ENCODE data around the gene SYN1.

The SYN1 gene

DNA sequence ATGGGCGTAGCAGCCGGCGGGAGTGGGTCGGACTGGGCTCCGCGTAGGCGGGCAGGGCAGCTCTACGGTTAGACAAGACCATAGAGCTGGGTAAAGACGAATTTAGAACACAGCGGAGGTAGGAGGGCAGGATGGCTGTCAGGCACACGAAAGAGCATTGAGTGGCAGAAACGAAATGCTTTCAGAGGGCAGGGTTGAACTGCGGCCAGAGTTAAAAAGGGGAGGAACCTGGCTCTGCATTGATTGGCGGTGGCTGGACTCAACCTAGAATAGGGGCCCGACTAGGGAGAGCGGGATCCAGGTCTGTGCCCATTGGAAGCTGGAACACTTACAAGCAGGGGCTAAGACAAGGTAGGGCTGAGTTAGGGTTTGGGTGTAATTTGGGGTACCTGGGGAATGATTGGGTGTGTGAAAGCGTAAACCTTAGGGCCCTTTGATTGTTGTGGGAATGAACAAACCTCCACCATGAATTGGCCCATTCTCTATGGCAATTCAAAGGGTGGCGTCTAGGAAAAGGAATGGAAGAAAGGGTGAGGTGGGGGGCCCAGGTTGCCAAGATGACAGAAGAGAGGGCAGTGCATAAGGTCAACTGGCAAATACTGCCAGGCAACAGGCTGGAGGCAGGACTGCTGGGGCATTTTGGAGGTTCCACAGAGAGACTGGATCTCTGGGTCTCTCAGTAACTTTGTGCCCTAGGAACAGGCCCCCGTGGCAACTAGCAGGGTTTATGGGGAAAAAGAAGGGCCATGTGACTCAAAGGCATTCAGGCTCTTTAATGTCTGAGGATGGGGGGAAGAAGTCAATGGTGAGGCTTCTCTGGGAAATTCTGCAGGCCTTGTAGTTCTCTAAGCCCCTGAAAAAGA is 31.6 kb upstream of the SYN1 start:
- Histone ChIP-seq H4K8ac (ENCODE audit: low read length) (no peak overlapping the region), H2AK5ac (ENCODE audit: low read length, severe bottlenecking) (no peak overlapping the region), H3K27me3 (ENCODE audit: control insufficient read depth in 1 of 2, insufficient read depth in 1 of 2, low read length in 2 of 2) (peaks cover 0 to 8% of the 10 kb centered on the region in 2 experiments), H3K14ac (ENCODE audit: low read length in 2 of 2) (no peak overlapping the region), H2BK5ac (ENCODE audit: low read depth, low read length, poor library complexity, severe bottlenecking) (peak overlapping the region; percentile 9), H3K9me3 (ENCODE audit: control insufficient read depth, low read length) (no peaks in the 10 kb centered on the region), H2BK12ac (ENCODE audit: low read length in 2 of 2) (no peak overlapping the region), H3K4ac (ENCODE audit: low read depth in 1 of 2, low read length in 2 of 2) (no peak overlapping the region), H3K23ac (ENCODE audit: low read length in 2 of 2) (no peak overlapping the region), H3K4me2 (ENCODE audit: low read length, poor library complexity, severe bottlenecking) (peak overlapping the region; percentile 63), H3K18ac (ENCODE audit: low read depth in 1 of 2, low read length in 2 of 2) (peak overlapping the region in 1 of 2 experiments; percentile 50), H3K27ac (ENCODE audit: low read length, poor library complexity, severe bottlenecking) (peak overlapping the region; percentile 72), H2AFZ (ENCODE audit: low read depth, low read length) (no peak overlapping the region), H3K4me1 (ENCODE audit: control insufficient read depth, insufficient read depth, low read depth, low read length) (peaks cover 10% of the 10 kb centered on the region), H2BK120ac (ENCODE audit: low read depth, low read length) (no peak overlapping the region), H4K91ac (ENCODE audit: low read length) (no peak overlapping the region), H3K79me1 (replicated peaks; ENCODE audit: low read length, poor library complexity, severe bottlenecking) (peaks cover 1% of the 10 kb centered on the region), H3K36me3 (ENCODE audit: control insufficient read depth in 1 of 2, insufficient read depth in 2 of 2, low read depth in 1 of 2, low read length in 2 of 2) (peaks cover 8 to 41% of the 10 kb centered on the region in 2 experiments), H2BK15ac (ENCODE audit: low read depth, poor library complexity, severe bottlenecking) (no peak overlapping the region), H3K4me3 (ENCODE audit: insufficient read depth in 1 of 2, low read depth in 1 of 2, low read length in 2 of 2) (peak overlapping the region; percentile 26 to 73), H3K9ac (ENCODE audit: low read length) (peak overlapping the region; percentile 72)
- DNase-seq = no peak
- 20% methylated on average over 19 of the region's 19 CpGs for WGBS

DNA sequence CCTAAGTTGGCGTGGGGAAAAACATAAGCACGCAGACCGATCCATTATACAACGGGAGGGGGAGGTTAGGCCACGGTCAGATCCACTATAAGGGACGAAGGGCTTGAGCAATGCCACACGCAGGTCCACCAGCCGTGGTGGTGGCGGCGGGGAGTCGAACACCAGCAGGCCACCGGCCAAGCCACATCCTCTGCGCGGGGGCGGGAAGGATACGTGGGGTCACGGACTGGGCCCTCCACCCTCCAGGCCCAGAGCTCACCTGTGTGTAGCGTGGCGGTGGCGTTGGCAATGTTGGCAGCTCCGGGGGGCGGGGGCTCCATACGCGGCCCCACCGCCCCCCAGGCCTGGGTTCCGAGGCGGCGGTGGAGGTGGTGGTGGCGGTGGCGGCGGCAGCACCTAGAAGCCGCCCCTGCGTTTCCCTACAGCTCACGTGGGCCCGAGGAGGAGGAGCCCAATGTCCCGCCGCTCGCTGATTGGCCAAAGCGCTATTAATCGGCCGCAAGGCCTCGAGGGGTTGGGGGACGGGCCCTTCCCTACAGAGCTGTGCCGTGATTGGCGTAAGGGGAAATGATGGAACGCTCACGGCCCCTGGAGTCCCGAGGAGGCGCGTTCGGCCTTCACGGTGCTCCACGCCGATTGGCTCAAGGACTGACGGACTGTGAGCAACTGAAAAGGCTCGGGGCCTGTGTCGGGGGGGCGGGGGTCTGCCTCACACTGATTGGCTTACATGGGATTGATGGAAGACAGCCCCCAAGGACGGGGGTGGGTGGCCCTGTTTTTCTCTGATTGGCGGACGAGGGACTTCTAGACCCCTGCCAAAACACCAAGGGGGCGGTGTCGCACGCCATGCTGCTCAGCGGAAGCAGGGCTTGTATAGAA is 30.7 kb upstream of the SYN1 start, which contains the start of gene ELK1:
ELK1 (minus strand) TSS at position 400 of the 879 bp plus-strand sequence. CDS start 9,122 bp downstream, outside the sequence.
- Histone ChIP-seq H3K9ac (ENCODE audit: low read length) (peak within 1 kb of the TSS; percentile 89), H3K14ac (ENCODE audit: low read length in 2 of 2) (peak within 1 kb of the TSS in 1 of 2 experiments; percentile 81)

DNA sequence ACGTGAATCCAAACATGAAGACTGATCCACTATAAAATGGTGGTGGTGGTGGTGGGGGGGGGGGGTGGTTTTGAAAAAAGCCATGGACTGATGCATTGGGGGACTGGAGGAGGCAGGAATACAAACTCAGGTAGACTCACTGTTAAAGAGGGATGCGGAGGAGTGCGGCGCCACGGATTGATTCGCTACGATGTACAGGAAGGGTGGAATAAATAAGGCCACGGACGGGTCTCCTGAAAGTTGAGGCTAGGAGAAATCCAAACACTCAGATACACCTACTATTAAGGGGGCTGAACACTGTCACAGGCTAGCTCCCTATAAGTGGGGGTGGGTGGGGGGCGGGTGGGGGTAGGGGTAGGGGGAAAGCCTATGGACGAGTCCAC is 30.1 kb upstream of the SYN1 start:
- H3K4me1 ChIP-seq (ENCODE audit: control insufficient read depth, insufficient read depth, low read depth, low read length) = peaks cover 13% of the 10 kb centered on the region
- H3K23ac ChIP-seq (ENCODE audit: low read length in 2 of 2) = no peak overlapping the region
- no peak for DNase-seq
- peak overlapping the region in 1 of 2 experiments; percentile 90 for H3K18ac ChIP-seq (ENCODE audit: low read depth in 1 of 2, low read length in 2 of 2)
- H3K9ac ChIP-seq (ENCODE audit: low read length) = peak overlapping the region; percentile 89
- H3K4ac ChIP-seq (ENCODE audit: low read depth in 1 of 2, low read length in 2 of 2) = no peak overlapping the region
- no peak overlapping the region for H2BK12ac ChIP-seq (ENCODE audit: low read length in 2 of 2)
- no peak overlapping the region for H2BK120ac ChIP-seq (ENCODE audit: low read depth, low read length)
- H3K4me2 ChIP-seq (ENCODE audit: low read length, poor library complexity, severe bottlenecking) = peak overlapping the region; percentile 58
- peaks cover 3% of the 10 kb centered on the region for H3K79me1 ChIP-seq (replicated peaks; ENCODE audit: low read length, poor library complexity, severe bottlenecking)
- H2BK15ac ChIP-seq (ENCODE audit: low read depth, poor library complexity, severe bottlenecking) = no peak overlapping the region
- H4K8ac ChIP-seq (ENCODE audit: low read length) = no peak overlapping the region
- no peak overlapping the region for H2BK5ac ChIP-seq (ENCODE audit: low read depth, low read length, poor library complexity, severe bottlenecking)
- H3K14ac ChIP-seq (ENCODE audit: low read length in 2 of 2) = no peak overlapping the region
- H3K4me3 ChIP-seq (ENCODE audit: insufficient read depth in 1 of 2, low read depth in 1 of 2, low read length in 2 of 2) = peak overlapping the region; percentile 80 to 82
- no peak overlapping the region for H2AFZ ChIP-seq (ENCODE audit: low read depth, low read length)
- H3K27me3 ChIP-seq (ENCODE audit: control insufficient read depth in 1 of 2, insufficient read depth in 1 of 2, low read length in 2 of 2) = peaks cover 0 to 3% of the 10 kb centered on the region in 2 experiments
- WGBS = 11% methylated on average over 1 of the region's 11 CpGs
- no peak overlapping the region for H3K27ac ChIP-seq (ENCODE audit: low read length, poor library complexity, severe bottlenecking)
- H3K9me3 ChIP-seq (ENCODE audit: control insufficient read depth, low read length) = no peaks in the 10 kb centered on the region
- H2AK5ac ChIP-seq (ENCODE audit: low read length, severe bottlenecking) = no peak overlapping the region
- no peak overlapping the region for H4K91ac ChIP-seq (ENCODE audit: low read length)
- H3K36me3 ChIP-seq (ENCODE audit: control insufficient read depth in 1 of 2, insufficient read depth in 2 of 2, low read depth in 1 of 2, low read length in 2 of 2) = peaks cover 4 to 28% of the 10 kb centered on the region in 2 experiments

More for the DNA sequence above, 30.7 kb upstream of the SYN1 start, which contains the start of gene ELK1:
- H4K8ac ChIP-seq (ENCODE audit: low read length) = no peak within 1 kb of the TSS
- no peaks in the 10 kb centered on the region for H3K9me3 ChIP-seq (ENCODE audit: control insufficient read depth, low read length)
- H3K27ac ChIP-seq (ENCODE audit: low read length, poor library complexity, severe bottlenecking) = peak within 1 kb of the TSS; percentile 72
- no peak within 1 kb of the TSS for H3K23ac ChIP-seq (ENCODE audit: low read length in 2 of 2)
- H2BK15ac ChIP-seq (ENCODE audit: low read depth, poor library complexity, severe bottlenecking) = peak within 1 kb of the TSS; percentile 28
- no peak within 1 kb of the TSS for H2BK12ac ChIP-seq (ENCODE audit: low read length in 2 of 2)
- DNase-seq = peak; percentile 99
- H2AK5ac ChIP-seq (ENCODE audit: low read length, severe bottlenecking) = no peak within 1 kb of the TSS
- peak within 1 kb of the TSS; percentile 80 to 82 for H3K4me3 ChIP-seq (ENCODE audit: insufficient read depth in 1 of 2, low read depth in 1 of 2, low read length in 2 of 2)
- peaks cover 2 to 32% of the 10 kb centered on the region in 2 experiments for H3K36me3 ChIP-seq (ENCODE audit: control insufficient read depth in 1 of 2, insufficient read depth in 2 of 2, low read depth in 1 of 2, low read length in 2 of 2)
- H3K4ac ChIP-seq (ENCODE audit: low read depth in 1 of 2, low read length in 2 of 2) = peak within 1 kb of the TSS in 1 of 2 experiments; percentile 75
- H2AFZ ChIP-seq (ENCODE audit: low read depth, low read length) = peak within 1 kb of the TSS; percentile 27
- peaks cover 11% of the 10 kb centered on the region for H3K4me1 ChIP-seq (ENCODE audit: control insufficient read depth, insufficient read depth, low read depth, low read length)
- peaks cover 0 to 3% of the 10 kb centered on the region in 2 experiments for H3K27me3 ChIP-seq (ENCODE audit: control insufficient read depth in 1 of 2, insufficient read depth in 1 of 2, low read length in 2 of 2)
- peaks cover 1% of the 10 kb centered on the region for H3K79me1 ChIP-seq (replicated peaks; ENCODE audit: low read length, poor library complexity, severe bottlenecking)
- H4K91ac ChIP-seq (ENCODE audit: low read length) = peak within 1 kb of the TSS; percentile 80
- under 1% methylated on average over 47 of the region's 65 CpGs for WGBS
- peak within 1 kb of the TSS; percentile 83 to 90 for H3K18ac ChIP-seq (ENCODE audit: low read depth in 1 of 2, low read length in 2 of 2)
- peak within 1 kb of the TSS; percentile 19 for H2BK120ac ChIP-seq (ENCODE audit: low read depth, low read length)
- peak within 1 kb of the TSS; percentile 9 for H2BK5ac ChIP-seq (ENCODE audit: low read depth, low read length, poor library complexity, severe bottlenecking)
- peak within 1 kb of the TSS; percentile 63 for H3K4me2 ChIP-seq (ENCODE audit: low read length, poor library complexity, severe bottlenecking)

Measured in mesenchymal stem cell (in vitro differentiated cells and primary cell).